ENCODE results near the gene TOMM7.
"Not testable (repeated sequence)": the region's sequence is repeated elsewhere in the genome, so short reads cannot be mapped to it uniquely, and the experiment has no call there.

TOMM7 gene

DNA sequence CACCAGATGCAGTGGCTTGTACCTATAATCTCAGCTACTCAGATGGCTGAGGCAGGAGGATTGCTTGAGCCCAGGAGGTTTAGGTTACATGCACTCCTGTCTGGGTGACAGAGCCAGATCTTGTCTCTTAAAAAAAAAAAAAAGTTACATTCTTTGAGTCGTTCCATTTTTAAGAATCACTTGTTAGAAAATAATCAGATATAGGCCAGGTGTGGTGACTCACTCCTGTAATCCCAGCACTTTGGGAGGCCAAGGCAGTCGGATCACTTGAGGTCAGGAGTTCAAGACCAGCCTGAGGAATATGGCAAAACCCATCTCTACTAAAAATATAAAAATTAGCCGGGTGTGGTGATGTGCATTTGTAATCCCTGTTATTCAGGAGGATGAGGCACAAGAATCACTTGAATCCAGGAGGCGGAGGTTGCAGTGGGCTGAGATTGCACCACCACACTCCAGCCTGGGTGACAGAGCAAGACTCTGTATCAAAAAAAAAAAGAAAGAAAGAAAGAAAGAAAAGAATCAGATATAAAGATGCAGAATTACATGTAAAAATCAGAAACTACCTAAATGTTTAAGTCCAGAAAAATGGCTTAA is 42.8 kb downstream of the TOMM7 start:
- not testable (repeated sequence) for DNase-seq

- no peak for DNase-seq
Measured at GRCh38 chr7:22776964-22777363, 45.7 kb downstream of the TOMM7 start.

- DNase-seq, result no peak
Measured at GRCh38 chr7:22772885-22773284, 49.8 kb downstream of the TOMM7 start.

GRCh38 chr7:22771872-22772228 is 50.8 kb downstream of the TOMM7 start:
- DNase-seq, result no peak

- no peak for DNase-seq
Measured at GRCh38 chr7:22771194-22771871, 51.3 kb downstream of the TOMM7 start.

- no peak for DNase-seq
Measured at GRCh38 chr7:22765609-22766008, 57.0 kb downstream of the TOMM7 start.

Measured in T1000 (cell line).